ENCODE results near the gene MORN1.
"Not testable (repeated sequence)": the region's sequence is repeated elsewhere in the genome, so short reads cannot be mapped to it uniquely, and the experiment has no call there.

MORN1 gene

GRCh38 chr1:2300851-2301606 lies 90.3 kb downstream of the MORN1 start:
- no peak for DNase-seq (ENCODE audit: low read depth)
- TF ChIP-seq, protein P1, sequence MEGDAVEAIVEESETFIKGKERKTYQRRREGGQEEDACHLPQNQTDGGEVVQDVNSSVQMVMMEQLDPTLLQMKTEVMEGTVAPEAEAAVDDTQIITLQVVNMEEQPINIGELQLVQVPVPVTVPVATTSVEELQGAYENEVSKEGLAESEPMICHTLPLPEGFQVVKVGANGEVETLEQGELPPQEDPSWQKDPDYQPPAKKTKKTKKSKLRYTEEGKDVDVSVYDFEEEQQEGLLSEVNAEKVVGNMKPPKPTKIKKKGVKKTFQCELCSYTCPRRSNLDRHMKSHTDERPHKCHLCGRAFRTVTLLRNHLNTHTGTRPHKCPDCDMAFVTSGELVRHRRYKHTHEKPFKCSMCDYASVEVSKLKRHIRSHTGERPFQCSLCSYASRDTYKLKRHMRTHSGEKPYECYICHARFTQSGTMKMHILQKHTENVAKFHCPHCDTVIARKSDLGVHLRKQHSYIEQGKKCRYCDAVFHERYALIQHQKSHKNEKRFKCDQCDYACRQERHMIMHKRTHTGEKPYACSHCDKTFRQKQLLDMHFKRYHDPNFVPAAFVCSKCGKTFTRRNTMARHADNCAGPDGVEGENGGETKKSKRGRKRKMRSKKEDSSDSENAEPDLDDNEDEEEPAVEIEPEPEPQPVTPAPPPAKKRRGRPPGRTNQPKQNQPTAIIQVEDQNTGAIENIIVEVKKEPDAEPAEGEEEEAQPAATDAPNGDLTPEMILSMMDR (conservative IDR thresholded peaks at IDR 0.05; ENCODE audit: control insufficient read depth, insufficient read depth, low read depth, low read length): no peak
- no peak overlapping the region for H3K4me3 ChIP-seq (ENCODE audit: control insufficient read depth, low read depth, low read length)

DNA sequence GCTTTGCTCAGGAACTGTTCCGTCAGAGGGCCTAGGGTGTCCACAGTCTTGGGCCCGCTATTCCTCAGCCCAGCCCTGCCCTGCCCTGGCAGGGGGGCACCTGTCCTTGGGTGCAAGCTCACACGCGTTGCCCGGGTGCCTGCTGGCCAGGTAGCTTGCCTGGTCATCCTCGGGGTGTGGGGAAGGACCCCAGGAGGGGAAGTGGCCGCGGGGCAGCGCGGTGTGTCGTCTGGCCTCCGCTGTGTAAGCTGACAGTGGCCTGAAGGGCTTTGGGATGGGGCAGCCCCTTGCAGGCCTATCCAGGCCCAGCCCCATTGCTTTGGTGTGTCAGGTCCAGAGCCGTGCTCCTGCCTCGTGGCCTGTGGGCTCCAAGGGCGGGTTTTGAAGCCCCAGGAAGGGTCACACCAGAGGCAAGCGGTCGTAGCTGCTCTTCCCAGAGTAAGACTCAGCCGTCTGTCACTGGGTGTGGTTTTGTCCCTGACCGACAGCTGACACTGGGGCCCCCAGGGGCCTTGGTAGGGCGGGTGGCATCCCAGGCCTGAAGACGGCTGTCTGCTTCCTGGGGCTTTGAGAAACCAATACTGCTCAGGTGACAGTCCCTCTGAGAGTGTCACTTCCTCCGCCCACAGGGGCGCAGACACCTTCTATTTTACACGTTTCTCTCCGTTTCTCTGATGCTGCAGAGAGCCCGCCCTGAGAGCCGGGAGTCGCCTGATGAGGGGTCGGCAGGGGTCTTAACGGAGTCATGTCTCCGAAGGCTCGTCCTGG lies 91.2 kb downstream of the MORN1 start:
- no peak for DNase-seq (ENCODE audit: low read depth)
- no peak overlapping the region for H3K4me3 ChIP-seq (ENCODE audit: control insufficient read depth, low read depth, low read length)
- TF ChIP-seq, protein P1 (conservative IDR thresholded peaks at IDR 0.05; ENCODE audit: control insufficient read depth, insufficient read depth, low read depth, low read length): no peak

DNA sequence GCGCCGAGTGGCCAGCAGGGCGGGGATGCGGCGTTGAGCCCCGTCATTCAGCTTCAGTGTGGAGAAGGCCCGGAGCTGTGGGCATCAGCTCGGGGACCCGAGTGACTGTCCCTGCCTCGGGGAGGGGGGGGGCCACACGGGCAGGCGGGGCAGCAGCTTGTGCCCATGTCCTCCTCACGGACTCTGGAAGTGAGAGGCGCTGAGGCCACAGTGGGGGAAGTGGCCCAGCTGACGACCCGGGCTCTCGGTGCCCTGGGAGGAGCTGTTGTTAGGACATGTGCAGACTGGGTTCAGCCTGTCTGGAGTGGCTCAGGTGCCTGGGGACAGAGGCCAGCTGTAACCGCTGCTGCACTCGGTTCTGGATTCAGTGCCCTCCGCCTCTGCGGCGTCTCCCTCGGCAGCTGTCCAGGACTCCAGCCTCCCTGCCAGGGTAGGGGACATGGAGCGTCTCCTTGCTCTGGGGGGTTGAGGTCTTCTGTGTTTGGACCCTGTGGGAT lies 92.2 kb downstream of the MORN1 start:
- DNase-seq (ENCODE audit: low read depth): no peak
- TF ChIP-seq, protein P1 (conservative IDR thresholded peaks at IDR 0.05; ENCODE audit: control insufficient read depth, insufficient read depth, low read depth, low read length): no peak
- H3K4me3 ChIP-seq (ENCODE audit: control insufficient read depth, low read depth, low read length): no peak overlapping the region

DNA sequence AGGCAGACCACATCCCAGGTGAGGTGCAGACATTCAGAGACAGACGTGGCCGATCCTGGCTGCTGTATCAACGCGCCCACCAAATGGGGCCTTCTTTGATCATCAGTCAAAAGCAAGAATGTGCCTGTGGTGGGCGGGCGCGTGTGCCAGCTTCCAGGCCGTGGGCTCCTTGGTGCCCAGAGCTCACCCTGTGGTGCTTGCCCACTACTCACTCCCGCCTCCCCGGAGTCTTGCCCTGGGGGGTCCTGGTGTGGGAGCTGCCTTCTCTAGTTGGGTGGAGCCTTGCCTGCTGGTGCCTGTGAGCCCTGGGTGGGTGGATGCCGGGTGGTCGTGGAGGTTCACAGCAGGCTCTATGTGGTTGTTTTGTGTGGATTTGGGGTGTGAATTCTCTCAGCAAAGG lies 92.7 kb downstream of the MORN1 start:
- TF ChIP-seq, protein P1 (conservative IDR thresholded peaks at IDR 0.05; ENCODE audit: control insufficient read depth, insufficient read depth, low read depth, low read length): no peak
- DNase-seq (ENCODE audit: low read depth): no peak
- H3K4me3 ChIP-seq (ENCODE audit: control insufficient read depth, low read depth, low read length): no peak overlapping the region

DNA sequence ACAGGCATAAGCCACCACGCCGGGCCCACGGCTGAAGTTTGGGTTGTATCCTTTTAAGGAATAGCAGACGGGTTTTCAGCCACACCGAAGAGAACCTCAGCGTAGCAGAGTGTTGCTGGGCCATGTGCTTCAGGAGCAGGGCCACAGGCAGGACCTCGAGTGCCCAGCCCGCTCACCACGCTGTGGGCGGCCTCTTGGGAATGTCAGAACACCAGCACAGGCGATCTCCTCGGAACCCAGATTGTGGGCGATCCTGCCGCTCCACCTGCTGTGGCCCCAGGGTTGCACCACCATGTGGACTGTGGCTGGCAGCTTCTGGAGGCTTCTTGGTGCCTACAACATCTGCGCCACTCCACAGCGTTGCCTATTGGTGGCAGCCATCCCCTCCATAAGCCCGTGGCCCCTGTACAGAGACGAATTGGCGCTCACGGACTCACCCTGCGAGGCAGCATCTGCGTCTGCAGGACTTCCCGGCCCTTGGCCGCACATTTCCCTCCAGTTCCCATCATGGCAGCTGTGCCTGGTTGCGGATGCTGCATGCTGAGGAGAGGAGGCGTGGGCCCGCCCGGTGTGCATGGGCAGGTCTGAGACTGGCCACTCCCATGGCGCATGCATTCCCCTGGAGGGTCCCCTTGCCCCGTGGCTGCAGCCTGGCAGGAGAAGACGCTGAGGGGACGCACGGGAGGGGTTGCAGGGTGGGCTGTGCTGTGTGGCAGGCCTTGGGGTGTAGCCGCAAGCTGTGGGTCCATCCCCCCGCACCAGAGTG lies 93.9 kb downstream of the MORN1 start:
- no peak overlapping the region for H3K4me3 ChIP-seq (ENCODE audit: control insufficient read depth, low read depth, low read length)
- no peak for DNase-seq (ENCODE audit: low read depth)
- TF ChIP-seq, protein P1 (conservative IDR thresholded peaks at IDR 0.05; ENCODE audit: control insufficient read depth, insufficient read depth, low read depth, low read length): no peak

- TF ChIP-seq, protein P1 (conservative IDR thresholded peaks at IDR 0.05; ENCODE audit: control insufficient read depth, insufficient read depth, low read depth, low read length): no peak
- DNase-seq (ENCODE audit: low read depth): peak; percentile 42
- H3K4me3 ChIP-seq (ENCODE audit: control insufficient read depth, low read depth, low read length): no peak overlapping the region
Observed at GRCh38 chr1:2296614-2297013, 94.7 kb downstream of the MORN1 start.

- DNase-seq (ENCODE audit: low read depth): peak; percentile 81
- not testable (repeated sequence) for H3K4me3 ChIP-seq (ENCODE audit: control insufficient read depth, low read depth, low read length)
Observed at GRCh38 chr1:2296211-2296610, 95.1 kb downstream of the MORN1 start.
